ENCODE data around the gene PPCS. TPM values are rescaled to one million over a fixed set of nuclear protein-coding genes. Genes with fewer than 3 reads are reported as not detected.

The PPCS gene
- total and polyA plus RNA-seq, 2 of the 4 experiments (the other 2 are of a cell fraction): 8.2 to 18.9 TPM

- H3K4me2 ChIP-seq (ENCODE audit: low read depth, low read length): no peak overlapping the region
- no TSS peak for BruUV-seq (replicated peaks)
- no peak overlapping the region for H3K4me3 ChIP-seq (ENCODE audit: insufficient read depth, low read depth, low read length)
- TF ChIP-seq BHLHE40 (IDR thresholded peaks at IDR 0.05; ENCODE audit: low read depth, low read length) (no peak), MXI1 (IDR thresholded peaks at IDR 0.05; ENCODE audit: borderline replicate concordance, low read depth, low read length) (no peak), CEBPB (IDR thresholded peaks at IDR 0.05; ENCODE audit: low read depth, low read length) (no peak), MAFK (IDR thresholded peaks at IDR 0.05; ENCODE audit: low read depth, low read length) (no peak), CHD1 (IDR thresholded peaks at IDR 0.05; ENCODE audit: low read depth, low read length) (no peak), USF2 (IDR thresholded peaks at IDR 0.05; ENCODE audit: low read depth, low read length) (no peak), NFE2L2 (IDR thresholded peaks at IDR 0.05; ENCODE audit: low read depth, low read length) (no peak), FOS (IDR thresholded peaks at IDR 0.05; ENCODE audit: low read depth, low read length) (no peak), SMC3 (IDR thresholded peaks at IDR 0.05; ENCODE audit: low read depth, low read length) (no peak), MAZ (IDR thresholded peaks at IDR 0.05; ENCODE audit: borderline replicate concordance, low read depth, low read length) (no peak), RAD21 (IDR thresholded peaks at IDR 0.05; ENCODE audit: low read length) (no peak), RFX5 (IDR thresholded peaks at IDR 0.05; ENCODE audit: low read depth, low read length) (no peak), ELK1 (IDR thresholded peaks at IDR 0.05; ENCODE audit: borderline replicate concordance, low read depth, low read length) (no peak), CTCF (conservative IDR thresholded peaks at IDR 0.05; ENCODE audit: low read depth, low read length) (no peak), POLR2A (IDR thresholded peaks at IDR 0.05; ENCODE audit: low read depth, low read length) (no peak), RCOR1 (IDR thresholded peaks at IDR 0.05; ENCODE audit: insufficient replicate concordance, low read length) (no peak)
- no peak overlapping the region for H4K5ac ChIP-seq (ENCODE audit: low read depth, low read length)
- no peaks in the 10 kb centered on the region for H3K79me1 ChIP-seq (ENCODE audit: low read depth in 1 of 2, low read length in 2 of 2)
- no peak overlapping the region for H2BK120ac ChIP-seq (ENCODE audit: low read depth, low read length)
- DNase-seq (peak; percentile 6), ATAC-seq (ENCODE audit: low read depth) (no peak)
- H3K23ac ChIP-seq (ENCODE audit: low read depth, low read length): no peak overlapping the region
- H3K27me3 ChIP-seq (ENCODE audit: control insufficient read depth, insufficient read depth, low read length): peaks cover 33% of the 10 kb centered on the region
- dilution Hi-C loops (cut with HindIII; ENCODE audit: low sequenced_read_pairs, unreplicated experiment): no loop called here
- no peak overlapping the region for H3K27ac ChIP-seq (ENCODE audit: insufficient read depth, low read length)
- H2BK15ac ChIP-seq (ENCODE audit: low read depth, low read length): no peak overlapping the region
- H2BK20ac ChIP-seq (ENCODE audit: low read depth, low read length): no peak overlapping the region
- POLR2A ChIA-PET (ENCODE audit: unreplicated experiment): no interaction called here
- intact Hi-C loops (cut with micrococcal nuclease): no loop called here
- no CpG with 5 or more reads among the region's 4 CpGs for WGBS, 2 experiments (ENCODE audit: extremely low coverage in 2 of 2, insufficient read length in 1 of 2)
- in situ Hi-C loops (cut with MboI; ENCODE audit: low sequenced_read_pairs): no loop called here
- H3K4ac ChIP-seq (ENCODE audit: low read depth, low read length): no peak overlapping the region
- H3K18ac ChIP-seq (ENCODE audit: low read depth, low read length): no peak overlapping the region
- no peaks in the 10 kb centered on the region for H3K36me3 ChIP-seq (ENCODE audit: control insufficient read depth, insufficient read depth, low read length)
- no peak overlapping the region for H2AK5ac ChIP-seq (ENCODE audit: low read depth, low read length)
- no peak overlapping the region for H3K14ac ChIP-seq (replicated peaks; ENCODE audit: low read depth, low read length)
- no peak overlapping the region for H2AFZ ChIP-seq (replicated peaks; ENCODE audit: low read length, poor library complexity)
- H3K9ac ChIP-seq (ENCODE audit: low read depth, low read length): no peak overlapping the region
- no peak overlapping the region for H4K8ac ChIP-seq (ENCODE audit: low read depth in 2 of 2, low read length in 2 of 2)
- H4K91ac ChIP-seq (ENCODE audit: insufficient read depth, low read depth, low read length): no peak overlapping the region
- H3K9me1 ChIP-seq (ENCODE audit: insufficient read depth, low read length): no peaks in the 10 kb centered on the region
- H3K9me3 ChIP-seq (ENCODE audit: control insufficient read depth, insufficient read depth, low read length): no peaks in the 10 kb centered on the region
- no peak overlapping the region for H2BK5ac ChIP-seq (ENCODE audit: low read depth, low read length, poor library complexity, severe bottlenecking)
- CTCF ChIA-PET: interaction anchor here (0.7 kb wide), 1 partner anchor 13 kb away, joined by 3 read pairs; no protein-coding TSS in a partner anchor
- no peaks in the 10 kb centered on the region for H4K20me1 ChIP-seq (ENCODE audit: insufficient read depth, low read length)
- H3K56ac ChIP-seq (ENCODE audit: extremely low read depth, insufficient read depth, low read length): no peak overlapping the region
- no peak overlapping the region for H2AK9ac ChIP-seq (replicated peaks; ENCODE audit: low read depth, low read length, poor library complexity)
- H3K4me1 ChIP-seq (ENCODE audit: control insufficient read depth, insufficient read depth, low read length): peaks cover 3% of the 10 kb centered on the region; the same call in 1 of the 2 replicates
Measured at GRCh38 chr1:42424201-42424600, 32.1 kb upstream of the PPCS start.

Measured in IMR-90 (cell line).